ENCODE data around the gene DKK3.

- TF ChIP-seq CTCF (IDR thresholded peaks at IDR 0.05) (no peak), POLR2A (IDR thresholded peaks at IDR 0.05) (no peak), POLR2AphosphoS5 (IDR thresholded peaks at IDR 0.05) (no peak), EP300 (IDR thresholded peaks at IDR 0.05) (no peak)
Measured at GRCh38 chr11:11981840-11982239, 26.6 kb downstream of the DKK3 start.
